ENCODE results near the gene ATRAID.

The ATRAID gene

GRCh38 chr2:27198627-27199026, 13.2 kb upstream of the ATRAID start:
- FAIRE-seq (no peak), DNase-seq (ENCODE audit: insufficient read length, low spot score) (peak; percentile 1)
- TF ChIP-seq CTCF (IDR thresholded peaks at IDR 0.05; ENCODE audit: insufficient read depth, missing control alignments), result no peak

- DNase-seq (ENCODE audit: insufficient read length, low spot score) (peak; percentile 1), FAIRE-seq (no peak)
- no peak for TF ChIP-seq CTCF (IDR thresholded peaks at IDR 0.05; ENCODE audit: insufficient read depth, missing control alignments)
Measured at GRCh38 chr2:27199241-27199640, 12.6 kb upstream of the ATRAID start.

GRCh38 chr2:27201675-27202074, 10.2 kb upstream of the ATRAID start:
- TF ChIP-seq CTCF (IDR thresholded peaks at IDR 0.05; ENCODE audit: insufficient read depth, missing control alignments), result no peak
- FAIRE-seq, result no peak
- peak; percentile 0 for DNase-seq (ENCODE audit: insufficient read length, low spot score)

GRCh38 chr2:27202854-27203253, 9.0 kb upstream of the ATRAID start:
- DNase-seq (ENCODE audit: insufficient read length, low spot score), result peak; percentile 2
- FAIRE-seq, result no peak
- TF ChIP-seq CTCF (IDR thresholded peaks at IDR 0.05; ENCODE audit: insufficient read depth, missing control alignments), result no peak

GRCh38 chr2:27203741-27204140, 8.1 kb upstream of the ATRAID start:
- TF ChIP-seq CTCF (IDR thresholded peaks at IDR 0.05; ENCODE audit: insufficient read depth, missing control alignments), result no peak
- DNase-seq (ENCODE audit: insufficient read length, low spot score) (no peak), FAIRE-seq (no peak)

GRCh38 chr2:27204566-27204965, 7.3 kb upstream of the ATRAID start:
- DNase-seq (ENCODE audit: insufficient read length, low spot score), result peak; percentile 7
- no peak for TF ChIP-seq CTCF (IDR thresholded peaks at IDR 0.05; ENCODE audit: insufficient read depth, missing control alignments)
- no peak for FAIRE-seq

- FAIRE-seq, result no peak
- TF ChIP-seq CTCF (IDR thresholded peaks at IDR 0.05; ENCODE audit: insufficient read depth, missing control alignments), result no peak
- DNase-seq (ENCODE audit: insufficient read length, low spot score), result peak; percentile 1
Measured at GRCh38 chr2:27205206-27205605, 6.6 kb upstream of the ATRAID start.
